GM18951 (cell line): ENCODE results near the gene ZNF333.

Source experiments
- POLR2A ChIP-seq: IDR thresholded peaks from 4 replicates; pipeline ENCODE4 v1.6.1; 2011; ENCODE audit warnings: mild to moderate bottlenecking; ENCODE audit not compliant: insufficient read length, insufficient read depth; ENCODE audit errors: extremely low read depth
- in situ Hi-C: fragments of 300-500 bp; cut with MboI; formaldehyde crosslinking; loops from one replicate; pipeline ENCODE4 v1.12.0; 2022; ENCODE audit warnings: low sequenced_read_pairs, mixed read lengths, inconsistent platforms; ENCODE audit not compliant: unreplicated experiment

The ZNF333 gene

DNA sequence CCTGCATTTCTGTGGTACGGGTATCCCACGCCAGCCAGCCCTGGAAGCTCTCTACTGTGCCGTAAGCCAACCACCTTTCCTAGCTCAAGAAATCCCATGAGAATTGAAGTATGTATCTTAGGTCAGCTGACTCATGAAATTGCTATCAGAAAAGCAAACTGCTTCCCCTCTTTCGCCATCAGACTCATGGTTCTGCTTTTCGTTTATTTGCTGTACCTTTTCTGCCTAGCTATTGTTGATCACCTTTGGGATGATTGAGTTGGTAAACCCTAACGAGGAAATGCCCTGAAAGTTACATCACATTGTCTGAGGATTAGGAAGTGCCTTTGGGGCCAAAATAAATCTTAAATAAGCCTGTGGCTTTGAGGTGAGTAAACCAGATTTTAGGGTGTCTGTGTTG, 15.1 kb upstream of the ZNF333 start, which contains the start of gene ADGRE3:
ADGRE3 (minus strand) TSS at position 81 of the 400 bp plus-strand sequence; CDS start at position 7, 74 bp downstream.
- no peak for TF ChIP-seq POLR2A
- in situ Hi-C loops: no loop called here

DNA sequence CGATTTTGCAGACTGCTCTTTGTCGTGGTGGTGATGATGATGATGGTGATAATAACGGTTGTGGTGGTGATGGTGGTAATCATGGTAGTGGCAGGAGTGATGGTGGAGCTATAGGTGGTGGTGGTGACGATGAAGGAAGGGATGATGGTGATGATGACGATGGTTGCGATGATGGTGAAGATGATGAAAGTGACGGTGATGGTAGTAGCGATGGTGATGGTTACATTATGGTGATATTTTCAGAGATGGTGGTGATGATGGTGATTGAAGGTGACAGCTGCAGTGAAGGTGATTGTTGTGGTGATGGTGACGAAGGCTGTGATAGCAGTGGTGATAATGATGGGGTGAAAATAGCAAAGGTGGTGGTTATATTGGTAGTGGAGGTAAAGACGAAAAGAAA, 13.1 kb upstream of the ZNF333 start:
- no peak for TF ChIP-seq POLR2A

DNA sequence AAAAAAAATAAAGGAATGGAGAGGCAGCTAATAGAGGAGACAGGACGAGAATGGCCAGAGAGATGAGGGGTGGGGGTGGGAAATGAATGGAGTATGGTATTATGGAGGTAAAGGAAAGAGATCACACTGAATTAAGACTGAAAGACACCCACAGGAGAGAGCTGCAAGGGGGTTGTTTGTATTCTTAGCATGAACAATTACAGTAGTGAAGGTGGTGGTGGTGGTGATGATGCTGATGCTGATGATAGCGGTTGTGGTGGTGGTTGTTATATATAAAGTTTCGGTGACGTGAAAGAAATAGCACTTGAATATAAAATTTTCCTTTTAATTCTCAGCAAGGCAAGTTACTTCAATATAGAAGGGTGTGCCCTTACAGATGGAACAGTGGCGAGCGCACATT, 12.4 kb upstream of the ZNF333 start:
- in situ Hi-C loops: no loop called here

More for the DNA sequence above, 13.1 kb upstream of the ZNF333 start:
- in situ Hi-C loops: no loop called here

DNA sequence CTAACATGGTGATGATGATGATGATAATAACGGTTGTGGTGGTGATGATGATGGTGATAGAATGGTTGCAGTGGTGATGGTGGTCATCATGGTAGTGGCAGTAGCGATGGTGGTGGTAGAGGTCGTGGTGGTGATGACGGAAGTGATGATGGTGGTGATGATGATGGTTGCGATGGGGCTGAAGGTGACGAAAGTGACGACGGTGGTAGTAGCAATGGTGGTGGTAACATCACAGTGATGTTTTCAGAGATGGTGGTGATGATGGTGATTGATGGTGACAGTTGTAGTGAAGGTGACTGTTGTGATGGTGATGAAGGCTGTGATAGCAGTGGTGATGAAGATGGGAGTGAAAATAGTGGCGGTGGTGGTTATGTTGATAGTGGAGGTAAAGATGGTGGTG, 11.6 kb upstream of the ZNF333 start:
- in situ Hi-C loops: no loop called here
- no peak for TF ChIP-seq POLR2A

More for the DNA sequence above, 12.4 kb upstream of the ZNF333 start:
- no peak for TF ChIP-seq POLR2A

DNA sequence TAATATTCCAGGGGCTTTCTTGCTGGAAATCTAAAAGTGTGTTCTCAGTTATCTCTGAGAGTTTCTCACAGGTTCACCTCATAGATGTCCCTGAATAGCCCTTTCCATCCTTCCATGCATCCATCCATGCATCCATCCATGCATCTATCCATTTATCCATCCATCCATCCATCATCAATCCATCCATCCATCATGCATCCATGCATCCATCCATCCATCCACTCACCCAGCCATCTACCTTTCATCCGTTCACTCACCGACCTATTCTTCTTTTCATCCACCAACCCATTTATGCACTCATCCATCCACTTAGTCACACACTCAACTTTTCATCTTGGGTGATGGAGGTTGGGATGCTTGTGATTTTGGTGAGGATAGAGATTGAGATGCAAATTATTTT, 7.8 kb upstream of the ZNF333 start:
- no peak for TF ChIP-seq POLR2A
- in situ Hi-C loops: no loop called here

DNA sequence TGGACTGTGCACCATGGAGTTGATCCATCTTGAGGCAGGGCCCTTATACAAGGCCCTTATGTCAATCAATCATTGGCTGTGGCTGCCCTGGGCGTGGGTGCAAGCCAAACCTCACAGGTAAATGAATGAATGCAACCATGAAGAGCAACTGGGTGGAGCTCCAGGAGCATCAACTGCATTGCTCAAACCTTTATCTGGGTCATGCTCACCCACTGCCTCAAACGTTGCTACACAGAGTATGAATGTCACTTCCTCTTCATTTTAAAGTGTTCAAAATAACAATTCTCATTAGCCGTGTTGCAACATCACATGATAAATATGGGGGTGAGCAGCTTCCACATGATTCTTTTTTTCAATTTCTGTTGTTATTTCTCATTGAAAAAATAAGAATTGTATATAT, 6.4 kb upstream of the ZNF333 start:
- in situ Hi-C loops: no loop called here
- no peak for TF ChIP-seq POLR2A

DNA sequence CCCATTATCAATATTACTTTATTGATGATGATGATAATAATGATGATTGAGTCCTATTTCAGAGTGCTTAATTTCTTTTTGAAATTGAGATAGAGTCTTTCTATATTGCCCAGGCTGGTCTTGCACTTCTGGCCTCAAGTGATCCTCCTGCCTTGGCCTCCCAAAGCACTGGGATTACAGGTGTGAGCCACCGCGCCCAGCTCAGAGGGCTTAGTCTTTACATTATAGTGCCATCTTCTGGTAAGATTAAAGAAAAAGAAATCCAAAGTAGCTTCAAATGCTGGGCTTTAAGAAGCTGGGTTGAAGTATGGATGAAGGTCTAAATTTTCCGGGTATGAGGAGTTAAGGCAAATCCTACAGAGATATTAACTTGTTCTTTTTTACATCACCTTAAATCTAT, 3.4 kb upstream of the ZNF333 start:
- in situ Hi-C loops: loop anchor here (5.0 kb wide), 1 partner anchor 114 kb away; the partner anchor contains the start of gene NDUFB7
- no peak for TF ChIP-seq POLR2A

DNA sequence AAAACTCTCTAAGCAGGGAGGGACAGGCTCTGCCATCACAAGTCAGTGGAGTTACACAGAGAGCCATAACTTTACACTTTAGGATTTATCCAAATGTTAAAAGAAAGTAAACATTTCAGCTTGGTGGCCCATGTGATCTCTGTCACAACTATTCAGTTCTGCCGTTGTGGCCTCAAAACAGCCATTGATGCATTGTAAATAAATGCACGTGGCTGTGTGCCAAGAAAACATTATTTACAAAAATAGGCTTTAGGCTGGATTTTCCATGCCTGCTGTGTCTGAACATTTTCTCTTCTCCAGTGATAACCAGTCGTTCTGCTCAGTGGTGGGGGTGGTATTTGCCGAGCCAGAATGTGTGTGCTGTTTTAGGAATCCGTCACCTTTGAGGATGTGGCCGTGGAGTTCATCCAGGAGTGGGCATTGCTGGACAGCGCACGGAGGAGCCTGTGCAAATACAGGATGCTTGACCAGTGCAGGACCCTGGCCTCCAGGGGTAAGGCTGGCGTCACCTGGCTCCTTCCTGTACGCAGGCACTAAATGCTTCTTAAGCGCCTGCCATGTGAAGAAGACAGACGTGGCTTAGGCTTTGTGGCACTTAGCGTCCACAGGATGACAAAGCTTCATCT, 4.9 kb downstream of the ZNF333 start:
- no peak for TF ChIP-seq POLR2A
- in situ Hi-C loops: no loop called here

DNA sequence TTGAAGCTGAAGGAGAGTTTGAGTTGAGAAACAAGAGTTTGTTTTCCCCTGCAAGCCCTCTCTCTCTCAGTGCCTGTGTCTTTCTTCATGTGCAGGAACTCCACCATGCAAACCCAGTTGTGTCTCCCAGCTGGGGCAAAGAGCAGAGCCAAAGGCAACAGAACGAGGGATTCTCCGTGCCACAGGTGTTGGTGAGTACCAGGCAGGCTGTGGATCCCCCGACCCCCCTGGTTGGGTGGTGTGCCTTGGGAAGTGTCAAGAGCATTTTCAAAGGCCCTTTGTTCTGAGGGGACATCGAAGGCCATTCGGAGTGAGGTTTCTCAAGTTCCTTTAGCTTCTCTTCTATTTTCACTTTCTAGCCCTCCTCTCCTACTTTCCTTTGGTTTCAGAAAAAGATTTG, 5.6 kb downstream of the ZNF333 start:
- in situ Hi-C loops: no loop called here
- no peak for TF ChIP-seq POLR2A

DNA sequence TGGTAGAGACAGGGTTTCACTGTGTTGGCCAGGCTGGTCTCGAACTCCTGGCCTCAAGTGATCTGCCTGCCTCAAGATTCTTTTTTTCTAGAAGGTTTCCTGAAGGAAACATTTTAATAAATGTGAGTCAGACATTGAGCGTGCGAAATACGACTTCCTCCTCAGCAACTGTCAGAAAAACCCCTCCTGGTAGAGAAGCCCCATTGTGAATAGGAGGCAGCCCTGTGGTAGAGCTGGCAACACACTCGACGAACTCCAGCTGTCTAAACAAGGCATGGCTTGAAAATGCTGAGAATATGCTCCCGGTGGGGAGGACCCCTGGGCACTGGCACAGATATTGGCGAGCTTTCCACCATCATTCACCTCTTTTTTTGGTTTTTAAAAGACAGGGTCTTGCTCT, 9.8 kb downstream of the ZNF333 start:
- no peak for TF ChIP-seq POLR2A
- in situ Hi-C loops: no loop called here

DNA sequence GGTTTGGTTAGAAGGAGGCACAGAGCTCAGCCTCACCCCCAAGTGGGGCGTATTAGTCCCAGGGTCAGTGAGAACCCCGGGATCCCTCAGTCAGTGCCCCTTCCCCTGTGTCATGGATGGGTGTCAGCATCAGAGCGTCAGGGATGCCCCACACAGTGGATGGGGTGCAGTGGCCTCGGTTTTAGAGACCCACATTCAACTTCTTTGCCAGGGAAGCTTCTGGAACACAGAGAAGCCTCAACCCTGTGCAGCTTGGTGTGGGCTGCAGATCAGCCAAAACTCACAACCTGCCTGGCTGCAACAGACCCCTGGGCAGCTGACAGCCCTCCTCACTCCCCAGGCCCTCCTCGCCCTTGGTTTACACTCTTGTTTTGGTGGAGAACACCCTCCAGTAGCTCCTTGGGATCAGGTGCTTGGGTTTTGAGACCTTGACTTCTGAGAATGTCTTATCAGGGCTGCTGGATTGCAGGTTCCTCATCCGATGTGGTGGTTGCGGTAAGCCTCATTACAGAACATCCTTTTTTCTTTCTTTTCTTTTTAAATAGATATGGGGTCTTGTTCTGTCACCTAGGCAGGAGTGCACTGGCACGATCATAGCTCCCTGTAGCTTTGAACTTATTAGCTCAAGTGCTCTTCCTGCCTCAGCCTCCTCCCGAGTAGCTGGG, 11.0 kb downstream of the ZNF333 start:
- in situ Hi-C loops: no loop called here

DNA sequence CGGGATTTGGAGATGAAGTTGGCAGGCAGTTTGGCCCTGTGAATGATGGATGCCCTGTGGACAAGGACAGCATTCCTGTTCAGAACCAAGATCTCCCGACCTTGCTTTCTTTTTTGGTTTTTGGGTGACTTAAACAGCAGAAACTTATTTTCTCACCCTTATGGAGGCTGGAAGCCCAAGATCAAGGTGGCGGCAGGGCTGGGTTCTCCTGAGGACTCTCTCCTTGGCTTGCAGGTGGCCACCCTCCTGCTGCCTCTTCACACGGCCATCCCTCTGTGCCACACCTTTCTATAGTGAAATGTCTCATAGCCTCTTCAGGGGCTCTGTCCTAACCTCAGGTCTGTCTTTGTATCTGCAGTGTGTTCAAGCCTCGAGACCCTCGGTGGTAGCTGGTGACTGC, 14.0 kb downstream of the ZNF333 start:
- in situ Hi-C loops: no loop called here
- TF ChIP-seq POLR2A: no peak

More for the DNA sequence above, 11.0 kb downstream of the ZNF333 start:
- no peak for TF ChIP-seq POLR2A

DNA sequence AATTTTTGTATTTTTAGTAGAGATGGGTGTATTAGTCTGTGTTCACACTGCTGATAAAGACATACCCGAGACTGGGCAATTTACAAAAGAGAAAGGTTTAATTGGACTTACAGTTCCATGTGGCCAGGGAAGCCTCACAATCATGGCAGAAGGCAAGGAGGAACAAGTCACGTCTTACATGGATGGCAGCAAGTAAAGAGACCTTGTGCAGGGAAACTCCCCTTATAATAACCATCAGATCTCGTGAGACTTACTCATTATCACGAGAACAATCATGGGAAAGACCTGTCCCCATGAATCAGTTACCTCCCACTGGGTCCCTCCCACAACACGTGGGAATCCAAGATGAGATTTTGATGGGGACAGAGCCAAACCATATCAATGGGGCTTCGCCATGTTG, 14.6 kb downstream of the ZNF333 start:
- TF ChIP-seq POLR2A: no peak
- in situ Hi-C loops: no loop called here

DNA sequence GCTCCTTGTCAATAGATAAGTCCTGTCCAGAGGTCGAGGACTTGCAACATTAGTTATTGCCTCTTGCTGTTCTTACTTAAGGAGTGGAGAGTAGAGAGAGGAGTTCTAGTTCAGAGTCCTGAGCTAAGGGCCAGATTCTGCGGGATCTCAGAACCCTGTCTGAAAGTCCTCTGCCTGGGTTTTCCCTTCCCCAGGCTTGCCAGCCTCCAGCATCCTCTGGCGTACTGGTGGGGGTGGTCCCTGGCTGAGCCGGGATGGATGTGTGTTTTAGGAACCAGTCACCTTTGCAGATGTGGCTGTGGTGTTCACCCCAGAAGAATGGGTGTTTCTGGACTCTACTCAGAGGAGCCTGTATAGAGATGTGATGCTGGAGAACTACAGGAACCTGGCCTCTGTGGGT, 26.0 kb downstream of the ZNF333 start:
- no peak for TF ChIP-seq POLR2A
- in situ Hi-C loops: no loop called here
